A673 (cell line): Measurements from ENCODE around the gene ADGRG1.

Experiments
- CTCF ChIP-seq: fragments of 300-800, 200-600 bp; sonication (generic); conservative IDR thresholded peaks from 2 replicates; pipeline ENCODE4 v1.5.1; 2017; ENCODE audit warnings: low read depth, mild to moderate bottlenecking, antibody characterized with exemption, low read length, moderate library complexity, mixed read lengths
- EZH2 ChIP-seq: fragments of 200-600 bp; sonication (generic); IDR thresholded peaks from 2 replicates; pipeline ENCODE4 v1.6.1; 2017; ENCODE audit warnings: borderline replicate concordance, low read depth, mild to moderate bottlenecking, mixed read lengths, antibody characterized with exemption, low read length; ENCODE audit not compliant: poor library complexity, severe bottlenecking

DNA sequence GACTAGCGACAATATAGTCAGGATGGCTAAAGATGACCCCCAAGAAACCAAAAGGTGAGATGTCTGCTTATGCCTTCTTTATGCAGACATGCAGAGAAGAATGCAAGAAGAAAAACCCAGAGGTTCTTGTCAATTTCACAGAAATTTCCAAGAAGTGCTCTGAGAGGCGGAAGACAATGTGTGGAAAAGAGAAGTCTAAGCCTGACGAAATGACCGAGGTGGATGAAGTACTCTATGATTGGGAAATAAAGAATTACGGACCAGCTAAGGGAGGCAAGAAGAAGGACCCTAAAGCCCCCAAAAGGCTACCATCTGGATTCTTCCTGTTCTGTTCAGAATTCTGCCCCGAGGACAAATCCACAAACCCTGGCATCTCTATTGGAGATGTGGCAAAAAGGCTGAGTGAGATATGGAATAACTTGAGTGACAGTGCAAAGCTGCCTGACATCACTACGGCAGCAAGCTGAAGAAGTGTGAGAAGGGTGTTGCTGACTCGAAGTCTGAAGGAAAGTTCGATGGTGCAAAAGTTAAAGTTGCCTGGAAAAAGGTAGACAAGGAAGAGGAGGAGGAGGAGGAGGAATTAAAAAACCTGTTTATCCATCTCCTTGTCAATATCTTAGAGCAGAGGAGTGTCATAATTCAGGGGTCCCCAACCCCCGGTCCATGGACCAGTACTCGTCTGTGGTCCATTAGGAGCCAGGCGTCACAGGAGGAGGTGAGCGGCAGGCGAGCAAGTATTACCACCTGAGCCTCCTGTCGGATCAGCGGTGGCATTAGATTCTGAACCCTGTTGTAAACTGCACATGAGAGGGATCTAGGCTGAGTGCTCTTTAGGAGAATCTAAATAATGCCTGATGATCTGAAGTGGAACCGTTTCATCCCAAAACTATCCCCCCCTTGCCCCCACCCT lies 25.1 kb upstream of the ADGRG1 start:
- TF ChIP-seq EZH2: no peak
- TF ChIP-seq CTCF: no peak
